Activated naive CD4-positive, alpha-beta T cell treated with anti-CD3 and anti-CD28 coated beads, Interleukin-2, amount 50 U/mL, for 24 hours (primary cell): Measurements from ENCODE around the gene TSFM.

Source experiments
- H3K27ac Mint-ChIP-seq: one replicate; pipeline ENCODE4 v1.8.0; 2021; ENCODE audit warnings: mild to moderate bottlenecking, mixed read lengths
- H3K27me3 Mint-ChIP-seq: one replicate; pipeline ENCODE4 v1.8.0; 2021; ENCODE audit warnings: mixed read lengths
- H3K36me3 Mint-ChIP-seq: one replicate; pipeline ENCODE4 v1.8.0; 2021; ENCODE audit warnings: mixed read lengths
- H3K4me1 Mint-ChIP-seq: one replicate; pipeline ENCODE4 v1.8.0; 2021; ENCODE audit warnings: mixed read lengths
- H3K4me3 Mint-ChIP-seq: one replicate; pipeline ENCODE4 v1.8.0; 2021; ENCODE audit warnings: mild to moderate bottlenecking, mixed read lengths
- H3K9me3 Mint-ChIP-seq: one replicate; pipeline ENCODE4 v1.8.0; 2021; ENCODE audit warnings: mixed read lengths

TSFM gene

GRCh38 chr12:57777911-57778310 lies 4.7 kb upstream of the TSFM start:
- no peak overlapping the region for H3K4me3 Mint-ChIP-seq
- no peak overlapping the region for H3K27ac Mint-ChIP-seq
- peaks cover 4% of the 10 kb centered on the region for H3K36me3 Mint-ChIP-seq
- peaks cover 42% of the 10 kb centered on the region for H3K4me1 Mint-ChIP-seq
- no peaks in the 10 kb centered on the region for H3K9me3 Mint-ChIP-seq
- H3K27me3 Mint-ChIP-seq = no peaks in the 10 kb centered on the region

- no peak overlapping the region for H3K4me3 Mint-ChIP-seq
- H3K27ac Mint-ChIP-seq = peak overlapping the region; percentile 92
- no peaks in the 10 kb centered on the region for H3K9me3 Mint-ChIP-seq
- no peaks in the 10 kb centered on the region for H3K27me3 Mint-ChIP-seq
- peaks cover 45% of the 10 kb centered on the region for H3K4me1 Mint-ChIP-seq
- peaks cover 9% of the 10 kb centered on the region for H3K36me3 Mint-ChIP-seq
Observed at GRCh38 chr12:57779736-57780135, 2.9 kb upstream of the TSFM start.

GRCh38 chr12:57780284-57780897 lies 2.2 kb upstream of the TSFM start:
- Mint-ChIP-seq H3K36me3 (peaks cover 9% of the 10 kb centered on the region), H3K4me3 (no peak overlapping the region), H3K9me3 (no peaks in the 10 kb centered on the region)

DNA sequence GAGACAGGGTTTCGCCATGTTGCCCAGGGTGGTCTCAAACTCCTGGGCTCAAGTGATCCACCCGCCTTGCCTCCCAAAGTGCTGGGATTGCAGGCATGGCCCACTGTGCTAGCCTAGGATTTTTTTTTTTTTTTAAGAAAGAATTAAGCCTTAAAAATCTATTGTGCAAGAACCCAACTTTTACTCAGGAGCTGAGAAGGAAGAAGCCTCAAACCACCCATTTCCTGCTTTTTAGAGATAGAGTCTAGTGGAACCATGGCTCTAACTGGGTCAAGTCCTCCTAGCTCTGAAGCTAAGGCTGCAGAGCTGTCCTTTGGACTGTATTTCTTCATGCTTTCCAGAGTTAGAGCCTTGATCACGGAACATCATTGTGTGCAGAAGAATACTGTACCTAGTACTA lies 1.3 kb upstream of the TSFM start:
- H3K36me3 Mint-ChIP-seq = peaks cover 10% of the 10 kb centered on the region
- H3K4me1 Mint-ChIP-seq = peaks cover 49% of the 10 kb centered on the region
- H3K27ac Mint-ChIP-seq = peak overlapping the region; percentile 99
- H3K27me3 Mint-ChIP-seq = no peaks in the 10 kb centered on the region
- H3K4me3 Mint-ChIP-seq = no peak overlapping the region
- no peaks in the 10 kb centered on the region for H3K9me3 Mint-ChIP-seq

More at GRCh38 chr12:57780284-57780897, 2.2 kb upstream of the TSFM start:
- Mint-ChIP-seq H3K27ac (peak overlapping the region; percentile 80), H3K27me3 (no peaks in the 10 kb centered on the region), H3K4me1 (peaks cover 45% of the 10 kb centered on the region)

DNA sequence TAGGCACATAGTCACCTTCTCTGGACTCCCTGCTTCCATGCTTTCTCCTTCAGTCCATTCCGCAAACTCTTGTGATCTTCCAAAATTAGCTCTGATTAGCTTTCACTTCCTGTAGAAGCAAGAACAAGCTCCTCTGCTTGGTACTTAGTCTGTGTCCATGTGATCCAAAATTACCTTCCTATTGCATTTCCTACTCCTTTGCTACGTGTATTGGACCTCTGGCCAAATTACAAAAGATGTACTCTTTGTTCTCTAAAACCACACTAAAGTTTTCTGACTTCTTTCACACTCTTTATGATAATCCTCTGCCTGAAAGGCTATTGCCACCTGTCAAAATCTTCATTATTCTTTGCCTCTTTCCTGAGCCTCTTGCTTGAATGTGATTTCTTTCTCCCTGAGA lies 786 bp upstream of the TSFM start:
- Mint-ChIP-seq H3K27me3 (no peaks in the 10 kb centered on the region), H3K36me3 (peaks cover 14% of the 10 kb centered on the region), H3K4me1 (peaks cover 54% of the 10 kb centered on the region), H3K4me3 (peak overlapping the region; percentile 99), H3K9me3 (no peaks in the 10 kb centered on the region), H3K27ac (peak overlapping the region; percentile 99)

DNA sequence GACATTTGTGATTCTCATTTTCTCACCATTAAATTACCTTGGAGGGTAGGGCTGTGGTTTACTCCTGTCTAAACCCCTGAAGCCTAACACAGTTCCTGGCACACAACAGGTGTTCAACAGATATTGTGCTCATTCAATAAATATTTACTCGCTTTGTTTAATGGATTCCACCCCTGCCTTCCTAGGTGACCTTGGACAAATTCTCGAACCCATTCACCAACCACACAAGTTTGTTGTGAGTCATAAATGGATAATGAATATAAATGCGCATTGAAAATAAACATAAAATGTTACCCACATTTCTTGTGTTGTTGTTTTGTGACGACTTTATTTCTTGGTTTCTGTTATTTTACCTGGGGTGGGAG lies 362 bp upstream of the TSFM start:
- Mint-ChIP-seq H3K27ac (peak overlapping the region; percentile 99), H3K36me3 (peaks cover 16% of the 10 kb centered on the region), H3K4me1 (peaks cover 54% of the 10 kb centered on the region), H3K4me3 (peak overlapping the region; percentile 99), H3K27me3 (no peaks in the 10 kb centered on the region), H3K9me3 (no peaks in the 10 kb centered on the region)

DNA sequence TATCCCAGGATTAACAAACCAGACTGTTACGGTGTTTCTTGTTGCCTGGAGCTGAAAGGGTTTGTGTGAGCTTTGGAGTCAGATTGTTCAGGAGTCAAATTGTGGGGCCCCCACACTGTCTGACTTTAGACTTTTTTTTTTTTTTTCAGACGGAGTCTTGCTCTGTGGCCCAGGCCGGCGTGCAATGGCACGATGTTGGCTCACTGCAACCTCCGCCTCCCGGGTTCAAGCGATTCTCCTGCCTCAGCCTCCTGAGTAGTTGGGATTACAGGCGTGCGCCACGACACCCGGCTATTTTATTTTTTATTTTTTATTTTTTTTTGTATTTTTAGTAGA lies 847 bp downstream of the TSFM start:
- H3K9me3 Mint-ChIP-seq = no peaks in the 10 kb centered on the region
- H3K36me3 Mint-ChIP-seq = peaks cover 18% of the 10 kb centered on the region
- H3K27ac Mint-ChIP-seq = no peak overlapping the region
- H3K4me3 Mint-ChIP-seq = peak overlapping the region; percentile 99
- H3K4me1 Mint-ChIP-seq = peaks cover 54% of the 10 kb centered on the region
- no peaks in the 10 kb centered on the region for H3K27me3 Mint-ChIP-seq

GRCh38 chr12:57783861-57784260 lies 1.3 kb downstream of the TSFM start:
- peaks cover 54% of the 10 kb centered on the region for H3K4me1 Mint-ChIP-seq
- peaks cover 20% of the 10 kb centered on the region for H3K36me3 Mint-ChIP-seq
- no peaks in the 10 kb centered on the region for H3K9me3 Mint-ChIP-seq
- H3K27ac Mint-ChIP-seq = peak overlapping the region; percentile 67
- H3K27me3 Mint-ChIP-seq = no peaks in the 10 kb centered on the region
- peak overlapping the region; percentile 76 for H3K4me3 Mint-ChIP-seq

- Mint-ChIP-seq H3K9me3 (no peaks in the 10 kb centered on the region), H3K4me1 (peaks cover 19% of the 10 kb centered on the region), H3K4me3 (no peak overlapping the region), H3K27ac (no peak overlapping the region), H3K36me3 (peaks cover 10% of the 10 kb centered on the region), H3K27me3 (no peaks in the 10 kb centered on the region)
Observed at GRCh38 chr12:57793920-57794319, 11.3 kb downstream of the TSFM start.

DNA sequence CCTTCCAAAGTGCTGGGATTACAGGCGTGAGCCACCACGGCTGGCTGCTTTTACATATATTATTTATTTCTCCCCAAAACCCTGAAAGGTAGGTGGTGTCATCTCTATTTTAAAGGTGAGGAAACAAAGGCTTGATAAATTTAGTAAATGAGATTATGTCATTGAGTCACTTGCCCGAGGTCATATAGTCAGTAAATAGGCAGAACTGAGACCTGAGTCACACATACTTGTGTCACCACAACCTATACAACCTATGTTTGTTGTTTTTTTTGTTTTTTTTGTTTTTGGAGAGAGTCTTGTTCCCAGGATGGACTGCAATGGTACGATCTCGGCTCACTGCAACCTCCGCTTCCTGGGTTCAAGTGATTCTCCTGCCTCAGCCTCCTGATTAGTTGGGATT lies 12.8 kb downstream of the TSFM start:
- Mint-ChIP-seq H3K36me3 (peaks cover 10% of the 10 kb centered on the region), H3K27me3 (no peaks in the 10 kb centered on the region), H3K27ac (no peak overlapping the region), H3K9me3 (no peaks in the 10 kb centered on the region), H3K4me1 (peaks cover 19% of the 10 kb centered on the region), H3K4me3 (no peak overlapping the region)

- H3K36me3 Mint-ChIP-seq = peaks cover 7% of the 10 kb centered on the region
- H3K27ac Mint-ChIP-seq = no peak overlapping the region
- H3K27me3 Mint-ChIP-seq = no peaks in the 10 kb centered on the region
- no peak overlapping the region for H3K4me3 Mint-ChIP-seq
- peaks cover 14% of the 10 kb centered on the region for H3K4me1 Mint-ChIP-seq
- no peaks in the 10 kb centered on the region for H3K9me3 Mint-ChIP-seq
Observed at GRCh38 chr12:57796996-57797395, 14.4 kb downstream of the TSFM start.

GRCh38 chr12:57797933-57798332 lies 15.3 kb downstream of the TSFM start:
- Mint-ChIP-seq H3K27ac (peak overlapping the region; percentile 10), H3K9me3 (no peaks in the 10 kb centered on the region), H3K4me3 (no peak overlapping the region), H3K27me3 (no peaks in the 10 kb centered on the region), H3K36me3 (peaks cover 9% of the 10 kb centered on the region), H3K4me1 (peaks cover 12% of the 10 kb centered on the region)

- peaks cover 5% of the 10 kb centered on the region for H3K36me3 Mint-ChIP-seq
- no peaks in the 10 kb centered on the region for H3K27me3 Mint-ChIP-seq
- H3K4me3 Mint-ChIP-seq = no peak overlapping the region
- no peak overlapping the region for H3K27ac Mint-ChIP-seq
- H3K9me3 Mint-ChIP-seq = no peaks in the 10 kb centered on the region
- no peaks in the 10 kb centered on the region for H3K4me1 Mint-ChIP-seq
Observed at GRCh38 chr12:57800965-57801364, 18.4 kb downstream of the TSFM start.

DNA sequence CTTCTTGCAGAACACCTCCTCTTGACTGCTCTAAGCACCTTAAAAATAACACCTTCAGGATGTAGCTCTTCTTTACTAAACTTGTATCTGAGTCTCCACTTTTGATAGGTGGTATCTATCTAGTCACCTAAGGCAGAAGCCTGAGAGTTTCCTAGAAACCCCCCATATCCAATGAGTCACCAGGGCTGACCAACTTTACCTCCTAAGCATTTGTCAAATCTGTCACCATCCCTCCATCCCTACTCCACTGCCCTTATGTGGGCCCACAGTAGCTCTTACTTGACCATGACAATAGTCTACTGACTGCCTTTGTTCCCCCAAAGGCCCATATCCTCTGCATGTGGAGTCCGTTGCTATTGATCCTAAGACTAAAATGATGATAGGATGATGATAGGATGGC lies 20.0 kb downstream of the TSFM start:
- H3K36me3 Mint-ChIP-seq = peaks cover 1% of the 10 kb centered on the region
- H3K27ac Mint-ChIP-seq = peak overlapping the region; percentile 19
- no peaks in the 10 kb centered on the region for H3K4me1 Mint-ChIP-seq
- H3K4me3 Mint-ChIP-seq = no peak overlapping the region
- no peaks in the 10 kb centered on the region for H3K27me3 Mint-ChIP-seq
- H3K9me3 Mint-ChIP-seq = no peaks in the 10 kb centered on the region

- Mint-ChIP-seq H3K27ac (no peak overlapping the region), H3K9me3 (no peaks in the 10 kb centered on the region), H3K4me1 (no peaks in the 10 kb centered on the region), H3K36me3 (peaks cover 1% of the 10 kb centered on the region), H3K27me3 (no peaks in the 10 kb centered on the region), H3K4me3 (no peak overlapping the region)
Observed at GRCh38 chr12:57803319-57803893, 20.8 kb downstream of the TSFM start.

DNA sequence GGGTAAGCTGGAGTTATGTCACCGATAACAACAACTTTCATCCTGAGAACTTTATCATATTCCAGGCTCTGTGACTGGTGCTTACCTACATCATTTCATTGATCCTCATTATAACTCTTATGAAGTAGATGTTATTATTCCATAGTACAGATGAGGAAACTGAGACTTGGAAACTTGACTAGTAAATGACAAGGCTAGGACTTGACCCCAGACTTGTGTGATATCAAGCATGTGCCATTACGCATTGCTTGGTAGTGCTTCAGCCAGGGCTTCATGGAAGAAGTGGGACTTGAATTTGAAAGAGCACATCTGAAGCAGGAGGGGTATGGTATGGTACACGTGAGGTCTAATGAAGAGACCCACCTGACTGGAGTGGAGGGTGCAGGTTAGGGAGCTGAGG lies 24.1 kb downstream of the TSFM start:
- no peak overlapping the region for H3K27ac Mint-ChIP-seq
- no peak overlapping the region for H3K4me3 Mint-ChIP-seq
- no peaks in the 10 kb centered on the region for H3K27me3 Mint-ChIP-seq
- H3K36me3 Mint-ChIP-seq = peaks cover 4% of the 10 kb centered on the region
- no peaks in the 10 kb centered on the region for H3K4me1 Mint-ChIP-seq
- H3K9me3 Mint-ChIP-seq = no peaks in the 10 kb centered on the region

DNA sequence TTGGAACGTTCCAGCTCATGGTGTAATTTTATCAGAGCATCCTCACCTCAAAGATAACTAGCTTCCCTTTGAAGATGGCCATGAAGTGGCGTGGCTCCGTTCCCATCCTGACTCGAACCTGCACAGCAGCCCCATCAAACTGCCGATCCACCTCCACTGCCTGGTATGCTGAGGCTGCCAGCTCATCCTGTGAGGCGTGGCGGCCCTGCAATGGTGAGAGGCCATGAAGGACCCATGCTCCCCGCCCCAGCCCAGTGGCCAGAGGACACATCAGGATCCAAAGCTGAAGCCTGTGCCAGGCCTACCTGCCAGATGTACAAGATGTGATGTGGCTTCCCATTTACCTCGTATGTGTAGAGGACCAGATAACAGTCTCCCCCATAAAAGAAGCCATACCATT lies 24.7 kb downstream of the TSFM start:
- H3K27me3 Mint-ChIP-seq = no peaks in the 10 kb centered on the region
- H3K27ac Mint-ChIP-seq = no peak overlapping the region
- H3K4me3 Mint-ChIP-seq = no peak overlapping the region
- H3K4me1 Mint-ChIP-seq = no peaks in the 10 kb centered on the region
- no peaks in the 10 kb centered on the region for H3K9me3 Mint-ChIP-seq
- peaks cover 6% of the 10 kb centered on the region for H3K36me3 Mint-ChIP-seq
